ENCODE data around the gene GYS1. TPM values are rescaled to one million over a fixed set of nuclear protein-coding genes. Genes with fewer than 3 reads are reported as not detected.

The GYS1 gene
- total RNA-seq, 1 donor from 2014 or later, result 45.7 TPM

- no peak for TF ChIP-seq CTCF (IDR thresholded peaks at IDR 0.05; ENCODE audit: unreplicated experiment)
- DNase-seq (ENCODE audit: low spot score), result no peak
- Mint-ChIP-seq H3K27ac (ENCODE audit: unreplicated experiment) (peak overlapping the region; percentile 96), H3K9me3 (ENCODE audit: unreplicated experiment) (no peaks in the 10 kb centered on the region), H3K36me3 (ENCODE audit: low read depth, unreplicated experiment) (peaks cover 22% of the 10 kb centered on the region), H3K4me3 (ENCODE audit: unreplicated experiment) (peak overlapping the region; percentile 87), H3K4me1 (ENCODE audit: unreplicated experiment) (peaks cover 53% of the 10 kb centered on the region), H3K27me3 (ENCODE audit: unreplicated experiment) (peaks cover 27% of the 10 kb centered on the region)
These were observed 28.7 kb downstream of the GYS1 start for GRCh38 chr19:48964205-48965039.

GRCh38 chr19:48963371-48964204 lies 29.5 kb downstream of the GYS1 start:
- peak overlapping the region; percentile 87 for H3K4me3 Mint-ChIP-seq (ENCODE audit: unreplicated experiment)
- peak; percentile 68 for DNase-seq (ENCODE audit: low spot score)
- no peaks in the 10 kb centered on the region for H3K9me3 Mint-ChIP-seq (ENCODE audit: unreplicated experiment)
- TF ChIP-seq CTCF (IDR thresholded peaks at IDR 0.05; ENCODE audit: unreplicated experiment), result no peak
- H3K36me3 Mint-ChIP-seq (ENCODE audit: low read depth, unreplicated experiment), result peaks cover 25% of the 10 kb centered on the region
- peaks cover 53% of the 10 kb centered on the region for H3K4me1 Mint-ChIP-seq (ENCODE audit: unreplicated experiment)
- peak overlapping the region; percentile 96 for H3K27ac Mint-ChIP-seq (ENCODE audit: unreplicated experiment)
- peaks cover 27% of the 10 kb centered on the region for H3K27me3 Mint-ChIP-seq (ENCODE audit: unreplicated experiment)

- peaks cover 23% of the 10 kb centered on the region for H3K27me3 Mint-ChIP-seq (ENCODE audit: unreplicated experiment)
- H3K36me3 Mint-ChIP-seq (ENCODE audit: low read depth, unreplicated experiment), result peaks cover 24% of the 10 kb centered on the region
- no peak for DNase-seq (ENCODE audit: low spot score)
- H3K27ac Mint-ChIP-seq (ENCODE audit: unreplicated experiment), result peak overlapping the region; percentile 95
- no peak overlapping the region for H3K4me3 Mint-ChIP-seq (ENCODE audit: unreplicated experiment)
- H3K9me3 Mint-ChIP-seq (ENCODE audit: unreplicated experiment), result no peaks in the 10 kb centered on the region
- no peak for TF ChIP-seq CTCF (IDR thresholded peaks at IDR 0.05; ENCODE audit: unreplicated experiment)
- H3K4me1 Mint-ChIP-seq (ENCODE audit: unreplicated experiment), result peaks cover 51% of the 10 kb centered on the region
These were observed 30.3 kb downstream of the GYS1 start for GRCh38 chr19:48962849-48963165.

- no peak for TF ChIP-seq CTCF (IDR thresholded peaks at IDR 0.05; ENCODE audit: unreplicated experiment)
- H3K36me3 Mint-ChIP-seq (ENCODE audit: low read depth, unreplicated experiment), result peaks cover 28% of the 10 kb centered on the region
- no peak for DNase-seq (ENCODE audit: low spot score)
- peak overlapping the region; percentile 70 for H3K27ac Mint-ChIP-seq (ENCODE audit: unreplicated experiment)
- peaks cover 23% of the 10 kb centered on the region for H3K27me3 Mint-ChIP-seq (ENCODE audit: unreplicated experiment)
- H3K9me3 Mint-ChIP-seq (ENCODE audit: unreplicated experiment), result no peaks in the 10 kb centered on the region
- peaks cover 53% of the 10 kb centered on the region for H3K4me1 Mint-ChIP-seq (ENCODE audit: unreplicated experiment)
- H3K4me3 Mint-ChIP-seq (ENCODE audit: unreplicated experiment), result peak overlapping the region; percentile 56
These were observed 30.9 kb downstream of the GYS1 start for GRCh38 chr19:48962029-48962848.

Measured in endothelial cell (in vitro differentiated cells).